Left renal pelvis (tissue), 4 donors: ENCODE data around the gene PTHLH. TPM values are rescaled to one million over a fixed set of nuclear protein-coding genes. Genes with fewer than 3 reads are reported as not detected.

Experiments used
- DNase-seq, 4 donors: peaks; one replicate each; pipeline ENCODE4 v3.0.0-alpha.2; 2013; ENCODE audit warnings: low read depth in 4 of 4, low spot score in 3 of 4
- polyA plus RNA-seq, 4 donors: library from polyadenylated mRNA; unstranded; fragments of 120-200 nt; gene quantifications; one replicate each; pipeline ENCODE4 v1.2.1, GENCODE V29; 2013; ENCODE audit not compliant: insufficient read length in 4 of 4

Gene PTHLH
- 1 to 10 TPM in 3 of 4 donors, under 1 TPM in 1; 0.84 to 2.5 (median 1.5) TPM for polyA plus RNA-seq

- DNase-seq, result no peak
Observed at GRCh38 chr12:27972721-27973120, at the start of gene PTHLH. TSS of gene PTHLH (minus strand) at chr12:27972733. CDS start at chr12:27969494, 3,239 bp downstream.

- DNase-seq, result no peak
Observed at GRCh38 chr12:28021704-28022103, 49.2 kb upstream of the PTHLH start.

GRCh38 chr12:28017873-28018255, 45.3 kb upstream of the PTHLH start:
- no peak for DNase-seq

- DNase-seq, result no peak
Observed at GRCh38 chr12:28017126-28017872, 44.8 kb upstream of the PTHLH start.

- DNase-seq, result no peak
Observed at GRCh38 chr12:28015165-28015564, 42.6 kb upstream of the PTHLH start.

DNA sequence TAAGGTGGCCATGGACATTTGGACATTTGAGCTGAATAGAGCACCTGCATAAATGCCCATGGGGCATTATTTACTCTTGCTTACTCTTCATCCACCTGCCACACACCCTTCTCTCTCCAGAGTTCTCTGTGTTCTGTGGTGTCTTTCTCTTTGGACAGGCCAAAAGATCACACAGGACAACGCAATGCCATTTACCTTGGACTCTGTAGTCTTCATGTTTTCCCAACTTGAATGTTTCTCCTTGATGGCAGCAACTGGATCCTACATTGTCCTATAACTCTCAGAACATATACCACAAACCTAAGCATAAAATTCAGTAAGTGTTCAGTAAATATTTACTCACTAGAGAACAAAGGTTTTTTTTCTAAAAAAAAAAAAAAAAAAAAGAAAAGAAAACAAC, 41.7 kb upstream of the PTHLH start:
- no peak for DNase-seq

GRCh38 chr12:28012333-28012918, 39.9 kb upstream of the PTHLH start:
- no peak for DNase-seq

- no peak for DNase-seq
Observed at GRCh38 chr12:28010036-28010435, 37.5 kb upstream of the PTHLH start.

DNA sequence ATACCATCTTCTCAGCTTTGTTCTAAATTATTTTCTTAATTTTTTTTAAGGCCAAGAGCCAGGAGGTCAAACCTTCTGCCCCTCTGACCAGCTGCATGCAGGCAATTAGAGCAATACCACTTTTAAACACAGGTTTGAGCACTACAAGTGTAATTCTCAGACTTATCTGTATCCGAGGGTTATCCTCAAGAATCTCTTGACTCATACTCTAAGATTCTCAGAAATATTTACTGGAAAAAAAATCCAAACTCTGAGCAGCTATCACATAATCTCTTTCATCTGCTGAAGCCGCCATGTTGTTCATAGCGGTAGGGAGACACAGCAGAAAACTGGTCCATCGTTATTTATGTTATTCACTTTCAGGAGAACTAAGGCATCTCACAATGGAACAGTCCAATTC, 27.4 kb upstream of the PTHLH start:
- no peak for DNase-seq

- DNase-seq, result no peak
Observed at GRCh38 chr12:27999521-27999920, 27.0 kb upstream of the PTHLH start.

DNA sequence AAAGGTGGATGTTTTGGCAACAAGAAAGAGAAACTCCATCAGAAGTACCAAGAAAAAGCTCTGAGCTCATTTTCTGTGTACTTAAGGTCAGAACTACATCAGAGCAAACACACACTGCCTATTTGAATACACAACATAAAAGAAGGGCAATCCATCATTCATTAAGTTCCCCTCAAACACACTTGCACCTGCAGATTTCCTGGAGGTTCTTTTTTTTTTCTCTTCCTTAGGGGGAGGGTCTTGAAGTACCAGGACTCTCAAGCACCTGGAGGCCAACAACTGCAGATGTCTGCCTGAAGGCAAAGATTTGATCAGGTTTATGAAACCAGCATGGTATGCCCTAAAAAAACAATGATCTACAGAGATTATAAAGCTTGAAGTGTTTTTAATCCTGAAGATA, 26.1 kb upstream of the PTHLH start:
- no peak for DNase-seq

DNA sequence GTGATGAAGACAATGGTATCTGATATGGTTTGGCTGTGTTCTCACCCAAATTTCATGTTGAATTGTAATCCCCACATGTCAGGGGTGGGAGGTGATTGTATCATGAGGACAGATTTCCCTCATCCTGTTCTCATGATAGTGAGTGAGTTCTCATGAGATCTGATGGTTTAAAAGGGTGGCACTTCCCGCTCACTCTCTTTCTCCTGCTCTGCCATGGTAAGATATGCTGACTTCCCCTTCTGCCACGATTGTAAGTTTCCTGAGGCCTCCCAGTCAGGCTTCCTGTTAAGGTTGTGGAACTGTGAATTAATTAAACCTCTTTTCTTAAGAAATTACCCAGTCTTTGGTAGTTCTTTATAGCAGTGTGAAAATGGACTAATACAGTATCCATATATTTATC, 25.6 kb upstream of the PTHLH start:
- DNase-seq, result no peak

DNA sequence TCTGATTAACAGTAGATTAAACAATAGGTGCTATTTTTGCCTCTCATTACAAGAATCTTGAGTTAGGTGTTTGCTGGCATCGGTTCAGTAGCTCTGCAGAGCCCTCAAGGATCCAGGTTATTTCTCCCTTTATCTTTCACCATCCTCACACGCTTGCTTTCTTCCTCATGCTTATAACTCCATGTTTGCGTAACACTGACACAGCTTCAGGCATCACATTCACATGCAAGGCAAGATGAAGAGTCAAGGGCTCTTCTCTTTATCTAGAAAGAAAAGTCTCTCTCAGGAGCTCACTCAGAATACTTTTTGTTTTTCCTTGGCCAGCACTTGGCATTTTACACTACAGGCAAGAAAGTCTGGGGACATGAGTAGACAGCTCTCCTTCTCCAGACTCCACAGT, 24.2 kb upstream of the PTHLH start:
- no peak for DNase-seq

- DNase-seq, result no peak
Observed at GRCh38 chr12:27995406-27995805, 22.9 kb upstream of the PTHLH start.

- no peak for DNase-seq
Observed at GRCh38 chr12:27988594-27989233, 16.2 kb upstream of the PTHLH start.

DNA sequence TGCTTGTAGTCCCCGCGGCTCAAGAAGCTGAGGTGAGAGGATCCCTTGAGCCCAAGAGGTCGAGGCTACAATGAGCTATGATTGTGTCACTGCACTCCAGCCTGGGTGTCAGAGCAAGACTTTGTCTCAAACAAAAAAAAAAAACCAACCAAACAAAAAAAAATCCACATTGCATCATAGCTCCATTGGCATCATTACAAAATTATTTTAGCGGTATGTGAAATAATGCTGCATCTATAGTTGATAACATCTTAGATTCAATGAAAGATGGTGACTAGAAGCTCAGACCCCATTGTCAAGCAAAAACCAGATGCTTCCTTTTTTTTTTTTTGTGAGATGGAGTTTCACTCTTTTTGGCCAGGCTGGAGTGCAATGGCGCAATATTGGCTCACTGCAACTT, 14.8 kb upstream of the PTHLH start:
- DNase-seq, result no peak

DNA sequence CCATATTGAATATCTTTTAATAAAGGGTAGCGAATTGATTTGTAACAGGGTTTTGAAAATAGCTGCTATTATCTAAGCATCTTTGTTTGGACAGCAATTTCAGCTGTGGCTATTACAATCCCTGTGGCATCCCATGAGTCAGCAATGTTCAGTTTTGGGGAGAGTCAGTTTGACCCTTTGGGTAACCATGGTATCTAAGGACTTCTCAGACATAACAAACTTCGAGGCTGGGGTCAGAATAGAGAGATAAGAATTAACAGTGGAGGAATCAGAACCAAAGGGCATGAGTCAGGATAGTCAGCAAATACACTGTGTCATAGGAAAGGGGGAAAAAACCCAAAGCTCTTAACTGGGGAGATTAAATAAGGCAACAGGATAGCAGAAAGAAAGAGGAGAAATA, 11.7 kb upstream of the PTHLH start:
- DNase-seq, result no peak

DNA sequence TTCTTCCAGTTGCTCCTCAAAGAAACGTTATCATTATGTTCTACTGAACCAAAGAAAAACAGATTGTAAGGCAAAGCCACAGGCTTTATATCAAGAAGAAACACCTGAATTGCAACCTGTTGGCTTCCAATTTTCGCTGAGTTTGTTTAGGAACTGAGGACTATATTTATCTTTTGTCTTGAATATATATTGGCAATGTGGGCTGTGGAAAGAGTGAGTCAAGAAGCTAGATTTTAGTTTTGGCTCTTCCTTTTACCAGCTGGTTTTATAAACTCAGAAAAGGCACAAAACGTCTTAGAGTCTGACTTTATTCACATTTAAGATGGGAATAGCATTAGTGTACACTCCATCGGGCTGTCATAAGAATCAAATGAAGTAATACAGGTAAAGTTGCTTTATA, 10.4 kb upstream of the PTHLH start:
- DNase-seq, result no peak

- no peak for DNase-seq
Observed at GRCh38 chr12:27982385-27982784, 9.9 kb upstream of the PTHLH start.

DNA sequence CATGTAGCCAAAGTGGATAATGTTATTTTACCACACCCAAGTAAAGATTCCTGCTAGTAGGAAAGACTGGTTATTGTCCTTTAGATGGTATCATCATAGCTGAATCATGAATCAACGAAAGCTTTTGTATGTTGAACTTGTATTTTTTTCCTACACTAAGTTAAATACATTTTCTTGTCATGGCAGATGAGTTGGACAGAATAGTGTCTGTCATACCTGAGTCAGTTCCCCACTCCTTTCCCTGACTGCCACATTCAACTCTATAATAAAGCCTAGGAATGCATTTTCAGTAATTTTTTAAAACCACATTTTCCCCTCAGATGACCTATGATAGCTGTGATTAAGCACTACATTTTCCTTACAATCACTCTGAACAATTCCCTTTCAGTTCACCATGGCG, 9.3 kb upstream of the PTHLH start:
- no peak for DNase-seq

GRCh38 chr12:27979145-27979544, 6.6 kb upstream of the PTHLH start:
- no peak for DNase-seq
